ENCODE measurements around the gene NOTCH2.

The NOTCH2 gene

GRCh38 chr1:119898981-119899720 lies 170.3 kb downstream of the NOTCH2 start:
- DNase-seq = no peak

- DNase-seq = no peak
Measured at GRCh38 chr1:119898530-119898929, 170.9 kb downstream of the NOTCH2 start.

GRCh38 chr1:119896303-119896702 lies 173.2 kb downstream of the NOTCH2 start, which contains the start of gene ADAM30:
Gene ADAM30 (minus strand): TSS chr1:119896515. CDS start chr1:119896336, 179 bp downstream.
- DNase-seq = no peak

GRCh38 chr1:119895102-119895501 lies 174.4 kb downstream of the NOTCH2 start:
- DNase-seq = no peak

GRCh38 chr1:119893827-119894700 lies 175.4 kb downstream of the NOTCH2 start:
- DNase-seq = no peak

- DNase-seq = no peak
Measured at GRCh38 chr1:119893238-119893791, 176.1 kb downstream of the NOTCH2 start.

GRCh38 chr1:119891386-119891785 lies 178.1 kb downstream of the NOTCH2 start:
- DNase-seq = no peak

- no peak for DNase-seq
Measured at GRCh38 chr1:119888476-119888875, 181.0 kb downstream of the NOTCH2 start.

GRCh38 chr1:119887427-119887826 lies 182.0 kb downstream of the NOTCH2 start:
- DNase-seq = no peak

- DNase-seq = peak in 3 of 4 experiments; percentile 6 to 29 (median 22)
Measured at GRCh38 chr1:119885903-119886783, 183.3 kb downstream of the NOTCH2 start.

- no peak for DNase-seq
Measured at GRCh38 chr1:119884711-119885110, 184.8 kb downstream of the NOTCH2 start.

- no peak for DNase-seq
Measured at GRCh38 chr1:119883826-119884225, 185.6 kb downstream of the NOTCH2 start.

- DNase-seq = no peak
Measured at GRCh38 chr1:119882132-119883049, 187.1 kb downstream of the NOTCH2 start.

GRCh38 chr1:119879510-119880434 lies 189.7 kb downstream of the NOTCH2 start:
- DNase-seq = no peak

- DNase-seq = no peak
Measured at GRCh38 chr1:119878171-119878570, 191.3 kb downstream of the NOTCH2 start.

- no peak for DNase-seq
Measured at GRCh38 chr1:119874186-119874585, 195.3 kb downstream of the NOTCH2 start.

- DNase-seq = no peak
Measured at GRCh38 chr1:119873135-119874015, 196.1 kb downstream of the NOTCH2 start.

- no peak for DNase-seq
Measured at GRCh38 chr1:119871881-119872280, 197.6 kb downstream of the NOTCH2 start.

GRCh38 chr1:119870917-119871596 lies 198.4 kb downstream of the NOTCH2 start:
- DNase-seq = peak; percentile 4 to 44 (median 14)

All from activated CD4-positive, CD25-positive, alpha-beta regulatory T cell (primary cell).